ENCODE measurements around the gene IL19. TPM values are rescaled to one million over a fixed set of nuclear protein-coding genes. Genes with fewer than 3 reads are reported as not detected.
A peak's percentile ranks its signal among the peaks of the same experiment; 100 is the strongest.

IL19 gene
- total RNA-seq (not detected), polyA plus RNA-seq (not detected)

GRCh38 chr1:206770531-206771337 is at the start of gene IL19:
TSS of gene IL19 (plus strand) at chr1:206770773. CDS start at chr1:206836663, 65,890 bp downstream.
- TF ChIP-seq FOXA2 (IDR thresholded peaks at IDR 0.05) (no peak), NR2F2 (IDR thresholded peaks at IDR 0.05) (no peak), FOXA1 (IDR thresholded peaks at IDR 0.05) (no peak), JUND (IDR thresholded peaks at IDR 0.05) (no peak), MAX (IDR thresholded peaks at IDR 0.05) (no peak)
- TF ChIP-seq, protein P1, sequence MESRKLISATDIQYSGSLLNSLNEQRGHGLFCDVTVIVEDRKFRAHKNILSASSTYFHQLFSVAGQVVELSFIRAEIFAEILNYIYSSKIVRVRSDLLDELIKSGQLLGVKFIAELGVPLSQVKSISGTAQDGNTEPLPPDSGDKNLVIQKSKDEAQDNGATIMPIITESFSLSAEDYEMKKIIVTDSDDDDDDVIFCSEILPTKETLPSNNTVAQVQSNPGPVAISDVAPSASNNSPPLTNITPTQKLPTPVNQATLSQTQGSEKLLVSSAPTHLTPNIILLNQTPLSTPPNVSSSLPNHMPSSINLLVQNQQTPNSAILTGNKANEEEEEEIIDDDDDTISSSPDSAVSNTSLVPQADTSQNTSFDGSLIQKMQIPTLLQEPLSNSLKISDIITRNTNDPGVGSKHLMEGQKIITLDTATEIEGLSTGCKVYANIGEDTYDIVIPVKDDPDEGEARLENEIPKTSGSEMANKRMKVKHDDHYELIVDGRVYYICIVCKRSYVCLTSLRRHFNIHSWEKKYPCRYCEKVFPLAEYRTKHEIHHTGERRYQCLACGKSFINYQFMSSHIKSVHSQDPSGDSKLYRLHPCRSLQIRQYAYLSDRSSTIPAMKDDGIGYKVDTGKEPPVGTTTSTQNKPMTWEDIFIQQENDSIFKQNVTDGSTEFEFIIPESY (IDR thresholded peaks at IDR 0.05), result no peak
- TF ChIP-seq, protein P2, sequence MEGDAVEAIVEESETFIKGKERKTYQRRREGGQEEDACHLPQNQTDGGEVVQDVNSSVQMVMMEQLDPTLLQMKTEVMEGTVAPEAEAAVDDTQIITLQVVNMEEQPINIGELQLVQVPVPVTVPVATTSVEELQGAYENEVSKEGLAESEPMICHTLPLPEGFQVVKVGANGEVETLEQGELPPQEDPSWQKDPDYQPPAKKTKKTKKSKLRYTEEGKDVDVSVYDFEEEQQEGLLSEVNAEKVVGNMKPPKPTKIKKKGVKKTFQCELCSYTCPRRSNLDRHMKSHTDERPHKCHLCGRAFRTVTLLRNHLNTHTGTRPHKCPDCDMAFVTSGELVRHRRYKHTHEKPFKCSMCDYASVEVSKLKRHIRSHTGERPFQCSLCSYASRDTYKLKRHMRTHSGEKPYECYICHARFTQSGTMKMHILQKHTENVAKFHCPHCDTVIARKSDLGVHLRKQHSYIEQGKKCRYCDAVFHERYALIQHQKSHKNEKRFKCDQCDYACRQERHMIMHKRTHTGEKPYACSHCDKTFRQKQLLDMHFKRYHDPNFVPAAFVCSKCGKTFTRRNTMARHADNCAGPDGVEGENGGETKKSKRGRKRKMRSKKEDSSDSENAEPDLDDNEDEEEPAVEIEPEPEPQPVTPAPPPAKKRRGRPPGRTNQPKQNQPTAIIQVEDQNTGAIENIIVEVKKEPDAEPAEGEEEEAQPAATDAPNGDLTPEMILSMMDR (IDR thresholded peaks at IDR 0.05; ENCODE audit: low read depth, low read length, missing input control), result no peak
- 68% methylated on average over 9 of the region's 9 CpGs for WGBS
- no peaks in the 10 kb centered on the region for H3K9me3 ChIP-seq (ENCODE audit: control insufficient read depth in 4 of 4, low read length in 3 of 4)
- H3K4me3 ChIP-seq (ENCODE audit: low read depth in 1 of 3, low read length in 3 of 3), result no peak within 1 kb of the TSS
- no peaks in the 10 kb centered on the region for H3K27me3 ChIP-seq (ENCODE audit: control insufficient read depth in 4 of 4, insufficient read depth in 4 of 4, low read length in 3 of 4)
- DNase-seq (ENCODE audit: low spot score), result no peak
- no peak within 1 kb of the TSS for H3K9ac ChIP-seq (ENCODE audit: low read depth in 1 of 2, low read length in 2 of 2)
- no peak within 1 kb of the TSS for H3K27ac ChIP-seq (ENCODE audit: low read depth in 1 of 2, low read length in 2 of 2)
- no peaks in the 10 kb centered on the region for H3K36me3 ChIP-seq (ENCODE audit: control insufficient read depth in 4 of 4, insufficient read depth in 3 of 4, low read depth in 1 of 4, low read length in 3 of 4)
- H3K4me1 ChIP-seq (ENCODE audit: control insufficient read depth in 4 of 4, insufficient read depth in 4 of 4, low read length in 3 of 4), result peaks cover 0 to 2% (median 0%) of the 10 kb centered on the region in 4 donors

DNA sequence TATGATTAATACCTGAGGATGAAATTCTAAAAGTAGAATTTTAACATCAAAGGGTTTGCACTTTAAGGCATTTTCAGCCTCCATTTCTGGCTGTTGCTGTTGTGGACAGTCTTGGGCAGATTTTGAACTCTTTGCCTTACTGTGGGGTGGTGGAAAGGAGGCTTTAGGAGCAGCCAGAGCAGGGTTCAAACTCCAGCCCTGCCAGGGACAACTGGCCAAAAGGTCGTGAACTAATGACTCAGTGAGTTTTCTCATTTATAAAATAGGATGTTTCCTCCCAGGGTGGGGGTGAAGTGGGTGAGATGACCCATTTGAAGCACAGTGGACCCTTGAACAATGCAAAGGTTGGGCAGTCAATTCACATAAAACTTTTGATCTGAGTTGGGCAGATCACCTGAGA is 49.1 kb upstream of the IL19 start:
- no peak overlapping the region for H3K4me3 ChIP-seq (ENCODE audit: low read depth in 1 of 3, low read length in 3 of 3)
- no peak for DNase-seq (ENCODE audit: low spot score)
- WGBS, result 43% methylated on average over 1 of the region's 1 CpG
- no peaks in the 10 kb centered on the region for H3K27me3 ChIP-seq (ENCODE audit: control insufficient read depth in 4 of 4, insufficient read depth in 4 of 4, low read length in 3 of 4)
- no peaks in the 10 kb centered on the region for H3K9me3 ChIP-seq (ENCODE audit: control insufficient read depth in 4 of 4, low read length in 3 of 4)
- no peaks in the 10 kb centered on the region for H3K36me3 ChIP-seq (ENCODE audit: control insufficient read depth in 4 of 4, insufficient read depth in 3 of 4, low read depth in 1 of 4, low read length in 3 of 4)
- no peak overlapping the region for H3K9ac ChIP-seq (ENCODE audit: low read depth in 1 of 2, low read length in 2 of 2)
- peak overlapping the region; percentile 7 to 22 for H3K27ac ChIP-seq (ENCODE audit: low read depth in 1 of 2, low read length in 2 of 2)
- H3K4me1 ChIP-seq (ENCODE audit: control insufficient read depth in 4 of 4, insufficient read depth in 4 of 4, low read length in 3 of 4), result peaks cover 20 to 55% (median 43%) of the 10 kb centered on the region in 4 donors
- TF ChIP-seq RXRA (IDR thresholded peaks at IDR 0.05), result peak; percentile 88 to 89
- no peak for TF ChIP-seq EGR1 (IDR thresholded peaks at IDR 0.05; ENCODE audit: low read depth in 2 of 2)
- TF ChIP-seq GABPA (IDR thresholded peaks at IDR 0.05 in 1 of 2, conservative IDR thresholded peaks at IDR 0.05 in 1 of 2), result no peak
- peak; percentile 93 to 94 for TF ChIP-seq HNF4A (conservative IDR thresholded peaks at IDR 0.05)
- TF ChIP-seq FOXA1 (IDR thresholded peaks at IDR 0.05), result no peak
- no peak for TF ChIP-seq REST (IDR thresholded peaks at IDR 0.05)
- peak; percentile 33 for TF ChIP-seq YY1 (IDR thresholded peaks at IDR 0.05)
- TF ChIP-seq FOXA2 (IDR thresholded peaks at IDR 0.05), result no peak
- peak; percentile 39 for TF ChIP-seq SP1 (IDR thresholded peaks at IDR 0.05)
- peak; percentile 69 for TF ChIP-seq NR2F2 (IDR thresholded peaks at IDR 0.05)
- TF ChIP-seq RAD21 (IDR thresholded peaks at IDR 0.05), result no peak
- no peak for TF ChIP-seq TAF1 (conservative IDR thresholded peaks at IDR 0.05)
- TF ChIP-seq HNF4G (IDR thresholded peaks at IDR 0.05), result peak; percentile 70
- TF ChIP-seq MAX (IDR thresholded peaks at IDR 0.05), result peak; percentile 16
- TF ChIP-seq, protein P2 (IDR thresholded peaks at IDR 0.05; ENCODE audit: low read depth, low read length, missing input control), result no peak
- peak; percentile 42 to 60 for TF ChIP-seq JUND (IDR thresholded peaks at IDR 0.05)
- TF ChIP-seq, protein P1 (IDR thresholded peaks at IDR 0.05), result no peak

All from liver (tissue), 9 donors.